Parathyroid adenoma (tissue), 2 donors: ENCODE results near the gene FBLN5.

Source experiments
- H2AFZ ChIP-seq: fragments of 300-600 bp; sonication (generic); one replicate; pipeline ENCODE4 v1.7.0; 2017; ENCODE audit warnings: antibody characterized with exemption, mild to moderate bottlenecking
- H3K27ac ChIP-seq: fragments of 300-600 bp; sonication (generic); one replicate; pipeline ENCODE4 v1.7.0; 2017
- H3K27me3 ChIP-seq: fragments of 300-600 bp; sonication (generic); one replicate; pipeline ENCODE4 v1.7.0; 2017; ENCODE audit warnings: low read length; ENCODE audit not compliant: control insufficient read depth, insufficient read depth
- H3K36me3 ChIP-seq: fragments of 300-600 bp; sonication (generic); one replicate; pipeline ENCODE4 v1.7.0; 2017; ENCODE audit warnings: low read length; ENCODE audit not compliant: control insufficient read depth, insufficient read depth
- H3K4me1 ChIP-seq: fragments of 300-600 bp; sonication (generic); one replicate; pipeline ENCODE4 v1.7.0; 2017; ENCODE audit warnings: control low read depth
- H3K4me2 ChIP-seq: fragments of 300-600 bp; sonication (generic); one replicate; pipeline ENCODE4 v1.7.0; 2017; ENCODE audit warnings: low read length
- H3K4me3 ChIP-seq: fragments of 300-600 bp; sonication (generic); one replicate; pipeline ENCODE4 v1.7.0; 2017; ENCODE audit warnings: low read depth, low read length
- H3K79me2 ChIP-seq: fragments of 300-600 bp; sonication (generic); one replicate; pipeline ENCODE4 v1.7.0; 2017; ENCODE audit warnings: control low read depth
- H3K9ac ChIP-seq: fragments of 300-600 bp; sonication (generic); one replicate; pipeline ENCODE4 v1.7.0; 2017; ENCODE audit warnings: mild to moderate bottlenecking
- H3K9me3 ChIP-seq: fragments of 300-600 bp; sonication (generic); one replicate; pipeline ENCODE4 v1.7.0; 2017; ENCODE audit warnings: low read length; ENCODE audit not compliant: control insufficient read depth
- TF ChIP-seq, protein P1 (sequence below): fragments of 300-600 bp; sonication (generic); IDR thresholded peaks from one replicate; pipeline ENCODE4 v1.7.0; 2017; ENCODE audit warnings: antibody characterized with exemption, mild to moderate bottlenecking
- donor health status: primary hyperparathyroidism.

FBLN5 gene

DNA sequence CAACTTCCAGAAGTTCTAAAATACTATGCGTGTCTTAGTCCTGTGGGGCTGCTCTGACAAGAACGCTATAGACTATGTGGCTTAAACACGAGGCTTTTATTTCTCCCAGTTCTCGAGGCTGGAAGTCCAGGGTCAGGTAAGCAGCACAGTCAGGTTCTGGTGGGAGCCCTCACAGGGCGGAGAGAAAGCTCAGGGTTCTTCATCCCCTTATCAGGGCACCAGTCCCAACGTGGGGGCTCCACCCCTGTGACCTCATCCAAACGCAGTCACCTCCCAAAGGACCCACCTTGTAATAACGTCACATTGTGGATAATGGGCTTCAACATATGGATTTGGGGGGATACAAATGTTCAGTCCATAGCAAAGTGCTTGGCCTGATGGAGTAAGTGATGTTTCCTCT is 43.0 kb downstream of the FBLN5 start:
- Histone ChIP-seq H3K4me3 (no peak overlapping the region), H3K79me2 (no peaks in the 10 kb centered on the region), H3K27ac (no peak overlapping the region), H3K4me2 (no peak overlapping the region), H3K4me1 (peaks cover under 1% of the 10 kb centered on the region), H2AFZ (no peak overlapping the region), H3K27me3 (no peaks in the 10 kb centered on the region), H3K36me3 (no peaks in the 10 kb centered on the region), H3K9me3 (no peaks in the 10 kb centered on the region), H3K9ac (no peak overlapping the region)
- TF ChIP-seq, protein P1, sequence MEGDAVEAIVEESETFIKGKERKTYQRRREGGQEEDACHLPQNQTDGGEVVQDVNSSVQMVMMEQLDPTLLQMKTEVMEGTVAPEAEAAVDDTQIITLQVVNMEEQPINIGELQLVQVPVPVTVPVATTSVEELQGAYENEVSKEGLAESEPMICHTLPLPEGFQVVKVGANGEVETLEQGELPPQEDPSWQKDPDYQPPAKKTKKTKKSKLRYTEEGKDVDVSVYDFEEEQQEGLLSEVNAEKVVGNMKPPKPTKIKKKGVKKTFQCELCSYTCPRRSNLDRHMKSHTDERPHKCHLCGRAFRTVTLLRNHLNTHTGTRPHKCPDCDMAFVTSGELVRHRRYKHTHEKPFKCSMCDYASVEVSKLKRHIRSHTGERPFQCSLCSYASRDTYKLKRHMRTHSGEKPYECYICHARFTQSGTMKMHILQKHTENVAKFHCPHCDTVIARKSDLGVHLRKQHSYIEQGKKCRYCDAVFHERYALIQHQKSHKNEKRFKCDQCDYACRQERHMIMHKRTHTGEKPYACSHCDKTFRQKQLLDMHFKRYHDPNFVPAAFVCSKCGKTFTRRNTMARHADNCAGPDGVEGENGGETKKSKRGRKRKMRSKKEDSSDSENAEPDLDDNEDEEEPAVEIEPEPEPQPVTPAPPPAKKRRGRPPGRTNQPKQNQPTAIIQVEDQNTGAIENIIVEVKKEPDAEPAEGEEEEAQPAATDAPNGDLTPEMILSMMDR: no peak

- H3K4me3 ChIP-seq: no peak overlapping the region
- H3K4me2 ChIP-seq: no peak overlapping the region
- no peak overlapping the region for H2AFZ ChIP-seq
- no peak overlapping the region for H3K27ac ChIP-seq
- no peaks in the 10 kb centered on the region for H3K79me2 ChIP-seq
- no peak overlapping the region for H3K9ac ChIP-seq
- peaks cover 7% of the 10 kb centered on the region for H3K4me1 ChIP-seq
- no peaks in the 10 kb centered on the region for H3K36me3 ChIP-seq
- H3K9me3 ChIP-seq: no peaks in the 10 kb centered on the region
- no peaks in the 10 kb centered on the region for H3K27me3 ChIP-seq
- TF ChIP-seq, protein P1: no peak
Observed at GRCh38 chr14:91903070-91903469, 44.4 kb downstream of the FBLN5 start.

GRCh38 chr14:91902336-91902735 is 45.2 kb downstream of the FBLN5 start:
- no peak overlapping the region for H3K9ac ChIP-seq
- H3K27me3 ChIP-seq: no peaks in the 10 kb centered on the region
- no peaks in the 10 kb centered on the region for H3K79me2 ChIP-seq
- H3K9me3 ChIP-seq: no peaks in the 10 kb centered on the region
- H3K36me3 ChIP-seq: no peaks in the 10 kb centered on the region
- peaks cover 10% of the 10 kb centered on the region for H3K4me1 ChIP-seq
- H3K4me3 ChIP-seq: no peak overlapping the region
- no peak overlapping the region for H3K4me2 ChIP-seq
- H3K27ac ChIP-seq: no peak overlapping the region
- no peak overlapping the region for H2AFZ ChIP-seq
- TF ChIP-seq, protein P1: no peak

GRCh38 chr14:91901449-91902226 is 45.9 kb downstream of the FBLN5 start:
- no peaks in the 10 kb centered on the region for H3K36me3 ChIP-seq
- H2AFZ ChIP-seq: no peak overlapping the region
- H3K4me3 ChIP-seq: no peak overlapping the region
- H3K4me1 ChIP-seq: peaks cover 12% of the 10 kb centered on the region
- H3K27ac ChIP-seq: no peak overlapping the region
- no peaks in the 10 kb centered on the region for H3K9me3 ChIP-seq
- TF ChIP-seq, protein P1: no peak
- no peak overlapping the region for H3K4me2 ChIP-seq
- H3K79me2 ChIP-seq: no peaks in the 10 kb centered on the region
- H3K27me3 ChIP-seq: no peaks in the 10 kb centered on the region
- no peak overlapping the region for H3K9ac ChIP-seq

GRCh38 chr14:91899806-91900205 is 47.7 kb downstream of the FBLN5 start:
- no peaks in the 10 kb centered on the region for H3K9me3 ChIP-seq
- TF ChIP-seq, protein P1: no peak
- no peak overlapping the region for H3K9ac ChIP-seq
- no peak overlapping the region for H3K27ac ChIP-seq
- no peaks in the 10 kb centered on the region for H3K79me2 ChIP-seq
- no peak overlapping the region for H3K4me3 ChIP-seq
- H3K27me3 ChIP-seq: no peaks in the 10 kb centered on the region
- H2AFZ ChIP-seq: no peak overlapping the region
- peaks cover 12% of the 10 kb centered on the region for H3K4me1 ChIP-seq
- no peaks in the 10 kb centered on the region for H3K36me3 ChIP-seq
- no peak overlapping the region for H3K4me2 ChIP-seq
